OCI-LY3 (cell line): ENCODE measurements around the gene HNRNPL.

Experiments
- CTCF ChIP-seq: fragments of 200-600, 300-600 bp; sonication (generic); IDR thresholded peaks from 2 replicates; pipeline ENCODE4 v1.5.1; 2014; ENCODE audit warnings: antibody characterized with exemption, low read length, low read depth
- EZH2phosphoT487 ChIP-seq: fragments of 200-600 bp; shearing (Covaris generic); IDR thresholded peaks from 2 replicates; pipeline ENCODE4 v1.6.1; 2018; ENCODE audit warnings: antibody characterized with exemption, mixed run types, low read depth

DNA sequence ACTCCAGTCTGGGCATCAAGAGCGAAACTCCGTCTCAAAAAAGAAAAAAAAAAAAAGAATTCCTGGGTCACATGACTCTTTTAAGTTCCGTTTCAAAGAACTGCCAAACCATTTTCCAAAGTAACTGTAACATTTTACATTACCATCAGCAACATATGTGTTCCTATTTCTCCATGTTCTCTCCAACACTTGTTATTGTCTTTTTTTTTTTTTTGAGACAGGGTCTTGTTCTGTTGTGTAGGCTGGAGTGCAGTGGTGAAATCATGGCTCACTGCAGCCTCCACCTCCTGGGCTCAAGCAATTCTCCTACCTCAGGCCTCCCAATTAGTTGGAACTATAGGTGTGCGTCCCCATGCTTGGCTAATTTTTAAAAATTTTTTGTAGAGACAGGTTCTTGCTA lies 54.2 kb downstream of the HNRNPL start:
- TF ChIP-seq CTCF: no peak
- TF ChIP-seq EZH2phosphoT487: no peak
